ENCODE data around the gene BCL2L14. TPM values are rescaled to one million over a fixed set of nuclear protein-coding genes. Genes with fewer than 3 reads are reported as not detected.

The BCL2L14 gene
- total RNA-seq, 1 experiment from 2014 or later, result not detected

DNA sequence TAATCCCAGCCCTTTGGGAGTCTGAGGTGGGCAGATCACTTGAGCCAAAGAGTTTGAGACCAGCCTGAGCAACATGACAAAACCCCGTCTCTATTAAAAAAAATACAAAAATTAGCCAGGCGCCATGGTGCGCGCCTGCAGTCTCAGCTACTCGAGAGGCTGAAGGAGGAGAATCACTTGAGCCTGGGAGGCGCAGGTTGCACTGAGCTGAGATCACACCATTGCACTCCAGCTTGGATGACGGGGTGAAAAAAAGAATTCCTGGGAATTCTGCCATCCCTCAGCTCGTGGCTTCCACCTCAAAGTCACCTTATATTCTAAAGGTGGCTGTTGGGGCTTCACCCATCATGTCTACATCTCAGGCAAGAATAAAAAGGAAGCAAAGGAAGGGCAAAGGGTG lies 12.9 kb downstream of the BCL2L14 start:
- ATAC-seq (no peak), DNase-seq (ENCODE audit: low read depth, low spot score) (no peak)
- ChIA-PET CTCF (no interaction called here), POLR2A (no interaction called here)
- no peaks in the 10 kb centered on the region for H3K27me3 ChIP-seq (ENCODE audit: control insufficient read depth, insufficient read depth, low read length)
- H3K4me3 ChIP-seq (ENCODE audit: low read depth in 2 of 2, low read length in 2 of 2), result no peak overlapping the region
- H3K9me3 ChIP-seq (ENCODE audit: control insufficient read depth, insufficient read depth, low read depth, low read length), result no peaks in the 10 kb centered on the region
- no peaks in the 10 kb centered on the region for H3K4me1 ChIP-seq (ENCODE audit: control insufficient read depth, insufficient read depth, low read length)
- no peaks in the 10 kb centered on the region for H3K36me3 ChIP-seq (ENCODE audit: control insufficient read depth, insufficient read depth, low read length)
- TF ChIP-seq POLR2AphosphoS5 (IDR thresholded peaks at IDR 0.05; ENCODE audit: low read depth, low read length), result no peak
- TF ChIP-seq, protein P1, sequence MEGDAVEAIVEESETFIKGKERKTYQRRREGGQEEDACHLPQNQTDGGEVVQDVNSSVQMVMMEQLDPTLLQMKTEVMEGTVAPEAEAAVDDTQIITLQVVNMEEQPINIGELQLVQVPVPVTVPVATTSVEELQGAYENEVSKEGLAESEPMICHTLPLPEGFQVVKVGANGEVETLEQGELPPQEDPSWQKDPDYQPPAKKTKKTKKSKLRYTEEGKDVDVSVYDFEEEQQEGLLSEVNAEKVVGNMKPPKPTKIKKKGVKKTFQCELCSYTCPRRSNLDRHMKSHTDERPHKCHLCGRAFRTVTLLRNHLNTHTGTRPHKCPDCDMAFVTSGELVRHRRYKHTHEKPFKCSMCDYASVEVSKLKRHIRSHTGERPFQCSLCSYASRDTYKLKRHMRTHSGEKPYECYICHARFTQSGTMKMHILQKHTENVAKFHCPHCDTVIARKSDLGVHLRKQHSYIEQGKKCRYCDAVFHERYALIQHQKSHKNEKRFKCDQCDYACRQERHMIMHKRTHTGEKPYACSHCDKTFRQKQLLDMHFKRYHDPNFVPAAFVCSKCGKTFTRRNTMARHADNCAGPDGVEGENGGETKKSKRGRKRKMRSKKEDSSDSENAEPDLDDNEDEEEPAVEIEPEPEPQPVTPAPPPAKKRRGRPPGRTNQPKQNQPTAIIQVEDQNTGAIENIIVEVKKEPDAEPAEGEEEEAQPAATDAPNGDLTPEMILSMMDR (IDR thresholded peaks at IDR 0.05), result no peak
- no peak for TF ChIP-seq TCF7L2 (IDR thresholded peaks at IDR 0.05; ENCODE audit: low read depth, low read length)
- no peak for TF ChIP-seq SIN3A (IDR thresholded peaks at IDR 0.05; ENCODE audit: borderline replicate concordance, insufficient read depth, low read depth, low read length)
- TF ChIP-seq, protein P2, sequence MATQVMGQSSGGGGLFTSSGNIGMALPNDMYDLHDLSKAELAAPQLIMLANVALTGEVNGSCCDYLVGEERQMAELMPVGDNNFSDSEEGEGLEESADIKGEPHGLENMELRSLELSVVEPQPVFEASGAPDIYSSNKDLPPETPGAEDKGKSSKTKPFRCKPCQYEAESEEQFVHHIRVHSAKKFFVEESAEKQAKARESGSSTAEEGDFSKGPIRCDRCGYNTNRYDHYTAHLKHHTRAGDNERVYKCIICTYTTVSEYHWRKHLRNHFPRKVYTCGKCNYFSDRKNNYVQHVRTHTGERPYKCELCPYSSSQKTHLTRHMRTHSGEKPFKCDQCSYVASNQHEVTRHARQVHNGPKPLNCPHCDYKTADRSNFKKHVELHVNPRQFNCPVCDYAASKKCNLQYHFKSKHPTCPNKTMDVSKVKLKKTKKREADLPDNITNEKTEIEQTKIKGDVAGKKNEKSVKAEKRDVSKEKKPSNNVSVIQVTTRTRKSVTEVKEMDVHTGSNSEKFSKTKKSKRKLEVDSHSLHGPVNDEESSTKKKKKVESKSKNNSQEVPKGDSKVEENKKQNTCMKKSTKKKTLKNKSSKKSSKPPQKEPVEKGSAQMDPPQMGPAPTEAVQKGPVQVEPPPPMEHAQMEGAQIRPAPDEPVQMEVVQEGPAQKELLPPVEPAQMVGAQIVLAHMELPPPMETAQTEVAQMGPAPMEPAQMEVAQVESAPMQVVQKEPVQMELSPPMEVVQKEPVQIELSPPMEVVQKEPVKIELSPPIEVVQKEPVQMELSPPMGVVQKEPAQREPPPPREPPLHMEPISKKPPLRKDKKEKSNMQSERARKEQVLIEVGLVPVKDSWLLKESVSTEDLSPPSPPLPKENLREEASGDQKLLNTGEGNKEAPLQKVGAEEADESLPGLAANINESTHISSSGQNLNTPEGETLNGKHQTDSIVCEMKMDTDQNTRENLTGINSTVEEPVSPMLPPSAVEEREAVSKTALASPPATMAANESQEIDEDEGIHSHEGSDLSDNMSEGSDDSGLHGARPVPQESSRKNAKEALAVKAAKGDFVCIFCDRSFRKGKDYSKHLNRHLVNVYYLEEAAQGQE (IDR thresholded peaks at IDR 0.05; ENCODE audit: insufficient read depth in 1 of 2, low read depth in 2 of 2, low read length in 1 of 2), result no peak
- in situ Hi-C loops (cut with HindIII; ENCODE audit: low pct_unique_long_range_greater_than_20kb, low sequenced_read_pairs), result no loop called here
- no peak overlapping the region for H3K27ac ChIP-seq (ENCODE audit: low read length)
- intact Hi-C loops (cut with micrococcal nuclease; ENCODE audit: unreplicated experiment), result loop anchor here (2.0 kb wide), 1 partner anchor 251 kb away; no protein-coding TSS in a partner anchor
- BruUV-seq (replicated peaks), result no TSS peak

DNA sequence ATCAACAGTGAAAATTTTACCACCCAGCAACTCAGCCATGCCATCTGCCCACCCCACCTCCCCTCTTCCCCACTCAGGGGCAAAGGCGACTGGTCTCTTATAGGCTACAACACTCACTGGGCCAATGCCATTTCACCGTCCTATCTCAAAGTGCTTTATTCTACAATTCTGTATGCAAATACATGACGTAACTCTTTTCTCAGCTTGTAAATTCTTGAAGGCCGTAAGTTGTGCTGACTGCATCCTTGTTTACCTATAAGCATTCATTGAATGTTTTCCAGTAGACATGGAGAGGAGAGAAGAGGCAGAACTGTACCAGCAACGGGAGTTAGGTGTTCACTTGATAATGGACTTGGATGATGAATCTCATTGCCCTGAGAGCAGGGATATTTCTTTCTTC lies 15.6 kb downstream of the BCL2L14 start:
- TF ChIP-seq POLR2AphosphoS5 (IDR thresholded peaks at IDR 0.05; ENCODE audit: low read depth, low read length), result no peak
- TF ChIP-seq TCF7L2 (IDR thresholded peaks at IDR 0.05; ENCODE audit: low read depth, low read length), result no peak
- TF ChIP-seq SIN3A (IDR thresholded peaks at IDR 0.05; ENCODE audit: borderline replicate concordance, insufficient read depth, low read depth, low read length), result no peak
- TF ChIP-seq, protein P2 (IDR thresholded peaks at IDR 0.05; ENCODE audit: insufficient read depth in 1 of 2, low read depth in 2 of 2, low read length in 1 of 2), result no peak
- TF ChIP-seq, protein P1 (IDR thresholded peaks at IDR 0.05), result no peak
- no peak for ATAC-seq
- in situ Hi-C loops (cut with HindIII; ENCODE audit: low pct_unique_long_range_greater_than_20kb, low sequenced_read_pairs) (no loop called here), intact Hi-C loops (cut with micrococcal nuclease; ENCODE audit: unreplicated experiment) (no loop called here)
- Histone ChIP-seq H3K27me3 (ENCODE audit: control insufficient read depth, insufficient read depth, low read length) (no peaks in the 10 kb centered on the region), H3K4me3 (ENCODE audit: low read depth in 2 of 2, low read length in 2 of 2) (no peak overlapping the region), H3K27ac (ENCODE audit: low read length) (no peak overlapping the region), H3K9me3 (ENCODE audit: control insufficient read depth, insufficient read depth, low read depth, low read length) (no peaks in the 10 kb centered on the region), H3K36me3 (ENCODE audit: control insufficient read depth, insufficient read depth, low read length) (no peaks in the 10 kb centered on the region), H3K4me1 (ENCODE audit: control insufficient read depth, insufficient read depth, low read length) (no peaks in the 10 kb centered on the region)
- POLR2A ChIA-PET, result no interaction called here
- DNase-seq (ENCODE audit: low read depth, low spot score), result no peak
- CTCF ChIA-PET, result no interaction called here
- no TSS peak for BruUV-seq (replicated peaks)

Data from Panc1 (cell line).